Adrenal gland (tissue), 5 donors: ENCODE results near the gene ETV3.

Experiments
- POLR2A ChIP-seq, 2 donors: fragments of 450-650 bp; IDR thresholded peaks; one replicate each; pipeline ENCODE4 v1.6.1; 2017; ENCODE audit warnings: antibody characterized with exemption in 2 of 2, mild to moderate bottlenecking in 2 of 2, moderate library complexity in 1 of 2
- TF ChIP-seq, protein P1 (sequence below), 6 experiments: fragments of 450-650 bp in 4 of 6; fragments of 200-600 bp in 2 of 6; sonication (generic) in 1 of 6; IDR thresholded peaks; 1 replicate in 5 of 6; 2 replicates in 1 of 6; pipeline versions ENCODE4 v1.5.1 to v1.8.0; 2016 to 2021; ENCODE audit warnings: antibody characterized with exemption in 6 of 6, mild to moderate bottlenecking in 2 of 6, moderate library complexity in 1 of 6
- donor health status: DM: no; HTN: no; CAD: no.

- TF ChIP-seq, protein P1, sequence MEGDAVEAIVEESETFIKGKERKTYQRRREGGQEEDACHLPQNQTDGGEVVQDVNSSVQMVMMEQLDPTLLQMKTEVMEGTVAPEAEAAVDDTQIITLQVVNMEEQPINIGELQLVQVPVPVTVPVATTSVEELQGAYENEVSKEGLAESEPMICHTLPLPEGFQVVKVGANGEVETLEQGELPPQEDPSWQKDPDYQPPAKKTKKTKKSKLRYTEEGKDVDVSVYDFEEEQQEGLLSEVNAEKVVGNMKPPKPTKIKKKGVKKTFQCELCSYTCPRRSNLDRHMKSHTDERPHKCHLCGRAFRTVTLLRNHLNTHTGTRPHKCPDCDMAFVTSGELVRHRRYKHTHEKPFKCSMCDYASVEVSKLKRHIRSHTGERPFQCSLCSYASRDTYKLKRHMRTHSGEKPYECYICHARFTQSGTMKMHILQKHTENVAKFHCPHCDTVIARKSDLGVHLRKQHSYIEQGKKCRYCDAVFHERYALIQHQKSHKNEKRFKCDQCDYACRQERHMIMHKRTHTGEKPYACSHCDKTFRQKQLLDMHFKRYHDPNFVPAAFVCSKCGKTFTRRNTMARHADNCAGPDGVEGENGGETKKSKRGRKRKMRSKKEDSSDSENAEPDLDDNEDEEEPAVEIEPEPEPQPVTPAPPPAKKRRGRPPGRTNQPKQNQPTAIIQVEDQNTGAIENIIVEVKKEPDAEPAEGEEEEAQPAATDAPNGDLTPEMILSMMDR (IDR thresholded peaks at IDR 0.05): no peak
- TF ChIP-seq POLR2A (IDR thresholded peaks at IDR 0.05): no peak
Measured at GRCh38 chr1:157084720-157085119, 53.5 kb downstream of the ETV3 start.
